Motor neuron (in vitro differentiated cells): ENCODE results near the gene CHAMP1. TPM values are rescaled to one million over a fixed set of nuclear protein-coding genes. Genes with fewer than 3 reads are reported as not detected.
A peak's percentile ranks its signal among the peaks of the same experiment; 100 is the strongest.

Experiments used
- ATAC-seq, 8 experiments: fragments of 200-7000 bp; cut with Tn5 transposase; replicated peaks in 6 of 8; 2 replicates each; pipeline ENCODE4 v1.8.0; 2021; ENCODE audit warnings: mild to moderate bottlenecking in 8 of 8, moderate library complexity in 8 of 8
- H3K27ac ChIP-seq, 2 donors: fragments of 250-450 bp; sonication (Bioruptor Pico); 2 replicates each; pipeline ENCODE4 v1.9.0; 2021; ENCODE audit warnings: antibody characterized with exemption in 2 of 2, mild to moderate bottlenecking in 2 of 2, moderate library complexity in 1 of 2
- H3K4me1 ChIP-seq, 2 donors: fragments of 250-450 bp; sonication (Bioruptor Pico); replicated peaks in 1 of 2; 2 replicates each; pipeline ENCODE4 v1.6.1; 2021; ENCODE audit warnings: antibody characterized with exemption in 2 of 2, mild to moderate bottlenecking in 2 of 2, moderate library complexity in 1 of 2
- H3K4me3 ChIP-seq, 5 donors: fragments of 250-450 bp; sonication (Bioruptor Pico); 2 replicates each; pipeline ENCODE4 v1.9.0; 2021; ENCODE audit warnings: antibody characterized with exemption in 5 of 5, mild to moderate bottlenecking in 5 of 5, moderate library complexity in 4 of 5
- WGBS, 10 experiments: fragments of 450-650 bp; shearing (Covaris generic); methylation state at CpG; one replicate each; pipeline ENCODE4 v1.0.0; 2022; 5-methylcytosine and 5-hydroxymethylcytosine counted together
- in situ Hi-C, 9 experiments: fragments of 400-800 bp; cut with MboI; loops; one replicate each; pipeline ENCODE4 v1.15.0; 2021; ENCODE audit warnings: low sequenced_read_pairs in 9 of 9, low pct_unique_long_range_greater_than_20kb in 2 of 9; ENCODE audit not compliant: unreplicated experiment in 9 of 9
- total RNA-seq, 8 experiments: library from RNA; unstranded; fragments of 300-600 nt; gene quantifications; 2 replicates each; pipeline versions ENCODE4 v1.2.3 to v1.2.4, GENCODE V29; 2022

CHAMP1 gene
- total RNA-seq, result 10 to 100 TPM in 4 of 8 experiments, 1 to 10 TPM in 4; 6.3 to 39.2 (median 11.6) TPM

GRCh38 chr13:114314074-114314912 is at the start of gene CHAMP1:
Gene CHAMP1 (plus strand): TSS chr13:114314503. CDS start chr13:114323843, 9,340 bp downstream.
- WGBS, 10 experiments, result 0 to 3% (median 1%) methylated on average over 3 to 48 of the region's 107 CpGs; no CpG with 5 or more reads in 4 of the 10 experiments
- Histone ChIP-seq H3K27ac (peak within 1 kb of the TSS; percentile 93 to 94), H3K4me3 (peak within 1 kb of the TSS; percentile 85 to 91 (median 90)), H3K4me1 (peaks cover 14 to 16% of the 10 kb centered on the region in 2 donors)
- in situ Hi-C loops, result no loop called here
- peak; percentile 78 to 95 (median 92) for ATAC-seq

- WGBS, 10 experiments, result 14 to 100% (median 94%) methylated on average over 2 to 8 of the region's 8 CpGs
These were observed 49.3 kb upstream of the CHAMP1 start for GRCh38 chr13:114264886-114265611.

GRCh38 chr13:114266241-114266640 is 48.1 kb upstream of the CHAMP1 start:
- no peak for ATAC-seq
- Histone ChIP-seq H3K27ac (no peak overlapping the region), H3K4me3 (no peak overlapping the region), H3K4me1 (no peaks in the 10 kb centered on the region)
- 65 to 100% (median 100%) methylated on average over 1 to 4 of the region's 5 CpGs; no CpG with 5 or more reads in 2 of the 10 experiments for WGBS, 10 experiments
- in situ Hi-C loops, result no loop called here

More at GRCh38 chr13:114264886-114265611, 49.3 kb upstream of the CHAMP1 start:
- ATAC-seq, result peak in 2 of 8 experiments; percentile 4
- Histone ChIP-seq H3K27ac (no peak overlapping the region), H3K4me1 (no peaks in the 10 kb centered on the region), H3K4me3 (no peak overlapping the region)
- in situ Hi-C loops, result no loop called here

- in situ Hi-C loops, result no loop called here
- Histone ChIP-seq H3K4me3 (no peak overlapping the region), H3K27ac (no peak overlapping the region), H3K4me1 (no peaks in the 10 kb centered on the region)
- 80 to 100% (median 87%) methylated on average over 1 to 4 of the region's 6 CpGs; no CpG with 5 or more reads in 1 of the 10 experiments for WGBS, 10 experiments
- ATAC-seq, result peak in 3 of 8 experiments; percentile 90 to 91 (median 91)
These were observed 45.7 kb upstream of the CHAMP1 start for GRCh38 chr13:114268344-114269280.

GRCh38 chr13:114269281-114269770 is 45.0 kb upstream of the CHAMP1 start:
- Histone ChIP-seq H3K27ac (no peak overlapping the region), H3K4me3 (no peak overlapping the region), H3K4me1 (no peaks in the 10 kb centered on the region)
- in situ Hi-C loops, result no loop called here
- 100% methylated on average over 2 to 3 of the region's 4 CpGs; no CpG with 5 or more reads in 7 of the 10 experiments for WGBS, 10 experiments
- no peak for ATAC-seq

GRCh38 chr13:114272977-114273376 is 41.3 kb upstream of the CHAMP1 start:
- Histone ChIP-seq H3K27ac (no peak overlapping the region), H3K4me1 (no peaks in the 10 kb centered on the region), H3K4me3 (no peak overlapping the region)
- no peak for ATAC-seq
- 92 to 100% (median 100%) methylated on average over 1 to 2 of the region's 2 CpGs; no CpG with 5 or more reads in 1 of the 10 experiments for WGBS, 10 experiments
- in situ Hi-C loops, result no loop called here

- WGBS, 10 experiments, result 68 to 99% (median 95%) methylated on average over 3 to 7 of the region's 7 CpGs
- H3K4me3 ChIP-seq, result no peak overlapping the region
- no peak for ATAC-seq
- H3K4me1 ChIP-seq, result peaks cover 4 to 5% of the 10 kb centered on the region in 2 donors
- in situ Hi-C loops, result no loop called here
- H3K27ac ChIP-seq, result no peak overlapping the region
These were observed 39.0 kb upstream of the CHAMP1 start for GRCh38 chr13:114275304-114275703.

- WGBS, 10 experiments, result 60 to 100% (median 86%) methylated on average over 1 to 4 of the region's 4 CpGs; no CpG with 5 or more reads in 1 of the 10 experiments
- in situ Hi-C loops, result no loop called here
- no peak for ATAC-seq
- Histone ChIP-seq H3K27ac (no peak overlapping the region), H3K4me1 (peaks cover 8 to 10% of the 10 kb centered on the region in 2 donors), H3K4me3 (no peak overlapping the region)
These were observed 35.2 kb upstream of the CHAMP1 start for GRCh38 chr13:114279146-114279545.

GRCh38 chr13:114279758-114280355 is 34.4 kb upstream of the CHAMP1 start:
- in situ Hi-C loops, result no loop called here
- no peak for ATAC-seq
- no peak overlapping the region for H3K4me3 ChIP-seq
- H3K4me1 ChIP-seq, result peaks cover 8 to 10% of the 10 kb centered on the region in 2 donors
- H3K27ac ChIP-seq, result peak overlapping the region in 1 of 2 donors; percentile 100
- WGBS, 10 experiments, result 75 to 100% (median 95%) methylated on average over 1 to 2 of the region's 2 CpGs; no CpG with 5 or more reads in 1 of the 10 experiments

GRCh38 chr13:114281351-114282040 is 32.8 kb upstream of the CHAMP1 start, which contains the start of gene UPF3A:
Gene UPF3A (plus strand): TSS chr13:114281601. CDS start chr13:114281640, 39 bp downstream.
- ATAC-seq, result peak; percentile 75 to 90 (median 88)
- peaks cover 8 to 10% of the 10 kb centered on the region in 2 donors for H3K4me1 ChIP-seq
- peak within 1 kb of the TSS; percentile 70 to 93 (median 87) for H3K4me3 ChIP-seq
- in situ Hi-C loops, result no loop called here
- WGBS, 10 experiments, result 0% methylated on average over 3 of the region's 89 CpGs; no CpG with 5 or more reads in 9 of the 10 experiments
- H3K27ac ChIP-seq, result peak within 1 kb of the TSS; percentile 100

- Histone ChIP-seq H3K27ac (peak overlapping the region; percentile 100), H3K4me1 (peaks cover 8 to 10% of the 10 kb centered on the region in 2 donors), H3K4me3 (peak overlapping the region; percentile 70 to 93 (median 87))
- in situ Hi-C loops, result no loop called here
- WGBS, 10 experiments, result 0 to 7% (median 0%) methylated on average over 1 to 31 of the region's 50 CpGs
- peak; percentile 5 to 78 (median 72) for ATAC-seq
These were observed 32.1 kb upstream of the CHAMP1 start for GRCh38 chr13:114282041-114282670.
